Stimulated activated naive B cell treated with anti-CD40 and anti-IgM and Interleukin-4, amounts not matched to agents 10 μg/mL and 1 μg/mL and 100 μg/mL, for 72 hours (primary cell): ENCODE measurements around the gene ZRANB1.
"Not testable (repeated sequence)": the region's sequence is repeated elsewhere in the genome, so short reads cannot be mapped to it uniquely, and the experiment has no call there.

Experiments
- ATAC-seq, 2 donors: fragments of 150-1000 bp; cut with Tn5 transposase; replicated peaks; 2 replicates each; pipeline ENCODE4 v1.10.0; 2021; ENCODE audit warnings: moderate library complexity in 1 of 2
- DNase-seq: peaks from one replicate; pipeline ENCODE4 v3.0.0; 2021
- H3K27ac Mint-ChIP-seq: one replicate; pipeline ENCODE4 v1.8.0; 2022; ENCODE audit warnings: mild to moderate bottlenecking, mixed read lengths
- H3K27me3 Mint-ChIP-seq, 2 donors: one replicate each; pipeline ENCODE4 v1.8.0; 2022; ENCODE audit warnings: mixed read lengths in 2 of 2
- H3K36me3 Mint-ChIP-seq, 2 donors: one replicate each; pipeline ENCODE4 v1.8.0; 2022; ENCODE audit warnings: mixed read lengths in 2 of 2, mild to moderate bottlenecking in 1 of 2
- H3K4me1 Mint-ChIP-seq, 2 donors: one replicate each; pipeline ENCODE4 v1.8.0; 2022; ENCODE audit warnings: mixed read lengths in 2 of 2, mild to moderate bottlenecking in 1 of 2
- H3K4me3 Mint-ChIP-seq, 2 donors: one replicate each; pipeline ENCODE4 v1.8.0; 2022; ENCODE audit warnings: mild to moderate bottlenecking in 2 of 2, mixed read lengths in 2 of 2, moderate library complexity in 1 of 2
- H3K9me3 Mint-ChIP-seq, 2 donors: one replicate each; pipeline ENCODE4 v1.8.0; 2022; ENCODE audit warnings: mixed read lengths in 2 of 2, mild to moderate bottlenecking in 1 of 2

ZRANB1 gene

DNA sequence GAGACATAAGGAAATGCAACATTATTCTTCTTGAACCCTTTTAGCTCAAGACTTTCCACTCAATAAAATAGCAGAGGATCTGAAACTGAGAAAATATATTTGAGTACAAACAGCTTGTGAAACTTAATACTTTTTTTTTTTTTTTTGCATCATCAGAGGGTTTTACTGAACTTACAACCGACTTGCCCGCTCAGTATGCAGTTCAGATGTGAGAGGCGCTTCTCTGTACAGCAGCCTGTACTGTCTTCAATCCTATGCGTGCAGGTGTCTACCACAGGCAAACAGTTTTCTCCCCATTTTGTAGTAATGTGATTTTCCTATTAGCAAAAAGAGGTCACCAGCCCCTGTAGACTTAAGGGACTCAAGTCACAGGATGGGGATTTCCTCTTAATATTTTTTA is 46.8 kb downstream of the ZRANB1 start:
- H3K27me3 Mint-ChIP-seq, H3K9me3 Mint-ChIP-seq, H3K27ac Mint-ChIP-seq, H3K4me3 Mint-ChIP-seq: not testable (repeated sequence)
- peak; percentile 19 for DNase-seq
- Mint-ChIP-seq H3K36me3 (peaks cover 23 to 36% of the 10 kb centered on the region in 2 donors), H3K4me1 (peaks cover 10 to 26% of the 10 kb centered on the region in 2 donors)
- peak; percentile 80 for ATAC-seq

DNA sequence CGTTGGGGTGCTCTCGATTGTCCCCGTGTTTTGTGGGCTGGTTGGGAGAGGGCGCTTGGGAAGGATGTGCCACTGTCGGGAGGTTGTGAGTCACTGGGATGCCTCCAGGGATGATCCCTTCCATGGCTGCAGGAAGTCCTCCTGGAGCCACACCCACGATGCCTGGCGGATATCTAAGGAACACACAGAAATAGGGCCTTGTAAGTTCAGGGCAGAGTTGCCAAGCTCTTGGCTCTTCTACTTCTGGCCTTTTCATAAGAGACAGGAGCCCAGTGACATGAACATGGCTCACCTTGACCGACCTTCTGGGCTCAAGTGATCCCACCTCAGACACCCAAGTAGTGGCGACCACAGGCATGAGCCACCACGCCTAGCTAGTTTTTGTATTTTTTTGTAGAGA is 47.6 kb downstream of the ZRANB1 start:
- H3K4me1 Mint-ChIP-seq: peaks cover 10 to 24% of the 10 kb centered on the region in 2 donors
- peak overlapping the region; percentile 59 for H3K27ac Mint-ChIP-seq
- DNase-seq (no peak), ATAC-seq (no peak)
- H3K27me3 Mint-ChIP-seq: no peaks in the 10 kb centered on the region
- no peaks in the 10 kb centered on the region for H3K9me3 Mint-ChIP-seq
- H3K36me3 Mint-ChIP-seq: peaks cover 18 to 31% of the 10 kb centered on the region in 2 donors
- H3K4me3 Mint-ChIP-seq: no peak overlapping the region

- no peak for DNase-seq
- no peak for ATAC-seq
- H3K27ac Mint-ChIP-seq: peak overlapping the region; percentile 9
- no peaks in the 10 kb centered on the region for H3K9me3 Mint-ChIP-seq
- peaks cover 10 to 24% of the 10 kb centered on the region in 2 donors for H3K4me1 Mint-ChIP-seq
- H3K4me3 Mint-ChIP-seq: no peak overlapping the region
- H3K36me3 Mint-ChIP-seq: peaks cover 11 to 21% of the 10 kb centered on the region in 2 donors
- no peaks in the 10 kb centered on the region for H3K27me3 Mint-ChIP-seq
Measured at GRCh38 chr10:124990671-124991625, 49.0 kb downstream of the ZRANB1 start.

GRCh38 chr10:124991835-124992234 is 49.9 kb downstream of the ZRANB1 start:
- Mint-ChIP-seq H3K27ac (no peak overlapping the region), H3K4me3 (no peak overlapping the region), H3K4me1 (peaks cover 10 to 24% of the 10 kb centered on the region in 2 donors), H3K36me3 (peaks cover 9 to 21% of the 10 kb centered on the region in 2 donors), H3K27me3 (no peaks in the 10 kb centered on the region), H3K9me3 (no peaks in the 10 kb centered on the region)
- DNase-seq (no peak), ATAC-seq (no peak)

GRCh38 chr10:124992462-124993344 is 50.8 kb downstream of the ZRANB1 start:
- ATAC-seq (peak; percentile 50 to 56), DNase-seq (no peak)
- Mint-ChIP-seq H3K9me3 (no peaks in the 10 kb centered on the region), H3K27me3 (no peaks in the 10 kb centered on the region), H3K4me3 (no peak overlapping the region), H3K4me1 (peaks cover 8 to 19% of the 10 kb centered on the region in 2 donors), H3K27ac (no peak overlapping the region), H3K36me3 (peaks cover 5 to 17% of the 10 kb centered on the region in 2 donors)

DNA sequence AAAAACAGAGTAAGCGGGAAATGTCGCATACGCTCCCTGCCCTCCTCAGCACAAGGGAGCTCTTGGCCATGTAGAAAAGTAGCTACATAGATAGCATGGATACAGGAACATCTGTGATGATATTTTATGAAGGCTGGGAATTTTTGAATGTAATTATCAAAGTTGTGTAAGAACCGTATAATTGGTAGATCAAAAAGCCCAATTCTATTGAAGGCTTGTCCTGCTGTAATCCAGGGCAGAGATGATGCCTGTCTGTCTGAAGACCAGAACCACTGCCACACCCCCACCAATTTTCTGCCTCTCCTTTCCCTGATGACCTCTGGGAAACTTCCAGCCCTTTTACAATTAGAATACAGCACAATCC is 51.4 kb downstream of the ZRANB1 start:
- Mint-ChIP-seq H3K36me3 (peaks cover 5 to 15% of the 10 kb centered on the region in 2 donors), H3K4me1 (peaks cover 8 to 14% of the 10 kb centered on the region in 2 donors), H3K4me3 (no peak overlapping the region), H3K27me3 (no peaks in the 10 kb centered on the region), H3K27ac (no peak overlapping the region), H3K9me3 (no peaks in the 10 kb centered on the region)
- DNase-seq (no peak), ATAC-seq (no peak)

GRCh38 chr10:124993736-124994451 is 52.0 kb downstream of the ZRANB1 start:
- Mint-ChIP-seq H3K27ac (no peak overlapping the region), H3K36me3 (peaks cover 5 to 15% of the 10 kb centered on the region in 2 donors), H3K9me3 (no peaks in the 10 kb centered on the region), H3K27me3 (no peaks in the 10 kb centered on the region), H3K4me3 (no peak overlapping the region), H3K4me1 (peaks cover 5 to 8% of the 10 kb centered on the region in 2 donors)
- DNase-seq (no peak), ATAC-seq (no peak)

DNA sequence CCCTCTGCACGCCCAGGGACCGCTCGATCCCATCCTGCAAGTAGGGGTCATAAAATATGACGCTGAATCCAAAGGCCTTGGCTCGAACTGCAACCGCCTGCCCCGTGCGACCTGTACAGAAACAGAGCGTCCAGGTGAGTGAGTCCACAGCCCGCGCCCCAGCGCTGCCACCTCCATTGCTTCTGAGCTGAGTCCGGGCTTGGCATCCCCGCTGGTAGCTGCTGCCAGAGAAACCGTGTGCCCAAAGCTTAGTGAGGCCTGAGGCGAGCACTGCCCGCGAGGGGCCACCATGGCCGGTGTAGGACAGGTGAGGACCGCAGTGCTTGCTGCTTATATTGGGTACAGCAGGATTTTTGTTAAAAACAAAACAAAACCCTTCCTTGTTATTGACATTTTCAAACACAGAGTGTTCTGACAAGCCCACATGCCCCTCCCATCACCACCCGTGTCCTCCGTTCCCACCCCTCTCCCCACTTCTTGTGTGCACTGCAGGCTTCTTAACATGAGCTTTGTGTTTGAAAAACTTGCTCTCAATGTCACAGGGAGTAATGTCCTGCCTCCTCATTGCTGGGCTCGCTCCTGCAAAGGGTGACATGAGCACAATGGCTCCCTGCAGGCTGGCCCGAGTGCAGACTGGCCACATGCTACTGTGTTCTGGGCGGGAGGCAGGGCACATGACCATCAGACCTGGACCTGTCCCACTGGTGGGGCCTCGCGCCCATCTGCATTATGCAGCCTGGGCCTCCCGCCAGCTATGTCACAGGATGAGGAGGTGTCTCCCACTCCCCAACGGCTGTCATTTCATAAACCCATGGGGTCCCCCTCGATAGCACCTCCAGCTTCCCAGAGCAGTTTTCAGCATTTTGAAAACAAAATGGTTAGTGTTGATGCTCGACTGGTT is 52.9 kb downstream of the ZRANB1 start:
- Mint-ChIP-seq H3K9me3 (no peaks in the 10 kb centered on the region), H3K4me1 (no peaks in the 10 kb centered on the region), H3K27me3 (no peaks in the 10 kb centered on the region), H3K4me3 (no peak overlapping the region), H3K36me3 (peaks cover 4 to 8% of the 10 kb centered on the region in 2 donors), H3K27ac (no peak overlapping the region)
- ATAC-seq (no peak), DNase-seq (no peak)

GRCh38 chr10:124995605-124996004 is 53.7 kb downstream of the ZRANB1 start:
- H3K36me3 Mint-ChIP-seq: peaks cover 4 to 7% of the 10 kb centered on the region in 2 donors
- H3K27me3 Mint-ChIP-seq: no peaks in the 10 kb centered on the region
- no peak overlapping the region for H3K4me3 Mint-ChIP-seq
- H3K9me3 Mint-ChIP-seq: no peaks in the 10 kb centered on the region
- H3K27ac Mint-ChIP-seq: no peak overlapping the region
- ATAC-seq: no peak
- H3K4me1 Mint-ChIP-seq: no peaks in the 10 kb centered on the region
- no peak for DNase-seq

GRCh38 chr10:124996127-124996853 is 54.4 kb downstream of the ZRANB1 start:
- Mint-ChIP-seq H3K4me1 (no peaks in the 10 kb centered on the region), H3K36me3 (peaks cover 1 to 2% of the 10 kb centered on the region in 2 donors), H3K27ac (no peak overlapping the region), H3K27me3 (no peaks in the 10 kb centered on the region), H3K9me3 (no peaks in the 10 kb centered on the region), H3K4me3 (no peak overlapping the region)
- DNase-seq (no peak), ATAC-seq (no peak)

GRCh38 chr10:124996854-124997215 is 54.9 kb downstream of the ZRANB1 start:
- Mint-ChIP-seq H3K27ac (no peak overlapping the region), H3K4me3 (no peak overlapping the region), H3K9me3 (no peaks in the 10 kb centered on the region), H3K27me3 (no peaks in the 10 kb centered on the region), H3K4me1 (no peaks in the 10 kb centered on the region), H3K36me3 (no peaks in the 10 kb centered on the region)
- no peak for ATAC-seq
- DNase-seq: no peak

DNA sequence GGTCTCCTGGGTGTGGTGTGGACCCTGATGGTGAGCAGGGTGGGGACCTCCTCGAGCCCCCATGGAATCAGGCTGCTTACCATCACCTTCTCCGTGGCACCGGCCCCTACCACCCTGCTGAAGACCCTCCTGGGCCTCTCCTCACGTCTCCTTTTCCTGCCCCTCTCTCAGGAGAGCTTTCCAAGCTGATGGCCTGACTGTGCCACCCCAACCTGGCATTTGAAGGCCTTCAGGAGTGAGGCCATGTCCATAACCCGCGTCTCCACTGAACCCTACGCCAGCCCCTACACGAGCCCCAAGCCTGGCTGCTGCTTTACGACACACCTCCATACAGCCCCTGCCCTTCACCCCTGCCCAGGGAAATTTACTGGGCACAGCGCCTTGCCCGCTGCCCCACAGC is 55.4 kb downstream of the ZRANB1 start:
- Mint-ChIP-seq H3K9me3 (no peaks in the 10 kb centered on the region), H3K27me3 (no peaks in the 10 kb centered on the region), H3K36me3 (no peaks in the 10 kb centered on the region), H3K4me3 (no peak overlapping the region), H3K27ac (peak overlapping the region; percentile 53), H3K4me1 (no peaks in the 10 kb centered on the region)
- DNase-seq (no peak), ATAC-seq (no peak)
